Measurements from ENCODE around the gene IRF8.
"Not testable (repeated sequence)": the region's sequence is repeated elsewhere in the genome, so short reads cannot be mapped to it uniquely, and the experiment has no call there.

Gene IRF8

DNA sequence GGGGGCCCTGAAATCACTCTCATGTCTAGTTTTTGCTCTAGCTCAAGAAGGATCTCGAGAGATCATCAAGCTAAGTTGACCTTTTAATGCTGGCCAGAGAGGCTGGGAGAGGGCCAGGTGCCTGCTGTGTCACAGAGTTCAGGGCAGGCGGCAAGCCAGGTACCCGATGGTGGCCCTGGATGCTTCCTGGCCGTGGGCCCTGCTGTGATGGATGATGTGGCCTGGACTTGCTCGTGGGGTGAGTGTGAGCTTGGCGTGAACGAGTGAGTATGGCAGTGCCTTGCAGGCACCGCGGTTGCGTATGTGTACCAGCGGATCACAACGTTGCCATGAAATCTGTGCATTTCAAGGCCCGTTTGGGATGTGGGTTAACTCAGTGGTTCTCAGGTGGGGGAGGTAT is 7.4 kb downstream of the IRF8 start:
- Histone ChIP-seq H3K4me2 (ENCODE audit: low read length) (no peak overlapping the region), H3K79me2 (ENCODE audit: control insufficient read depth, insufficient read depth, low read length) (no peaks in the 10 kb centered on the region), H3K27ac (ENCODE audit: low read depth, low read length) (no peak overlapping the region), H3K4ac (ENCODE audit: low read depth, low read length) (no peak overlapping the region), H4K8ac (ENCODE audit: low read depth, low read length) (no peak overlapping the region), H3K18ac (ENCODE audit: low read length) (no peak overlapping the region), H2BK15ac (replicated peaks; ENCODE audit: low read depth) (no peak overlapping the region), H3K56ac (ENCODE audit: low read length) (no peak overlapping the region), H2BK5ac (ENCODE audit: low read length) (no peak overlapping the region), H3K23ac (ENCODE audit: low read length) (no peak overlapping the region), H3K79me1 (ENCODE audit: low read length) (no peaks in the 10 kb centered on the region), H2BK120ac (ENCODE audit: low read depth, low read length) (no peak overlapping the region), H4K5ac (ENCODE audit: low read length) (no peak overlapping the region), H3K36me3 (ENCODE audit: control insufficient read depth, insufficient read depth, low read length) (no peaks in the 10 kb centered on the region), H3K4me1 (ENCODE audit: control insufficient read depth, low read depth, low read length) (no peaks in the 10 kb centered on the region), H3K27me3 (ENCODE audit: insufficient read depth, low read length, poor library complexity) (no peaks in the 10 kb centered on the region), H3K9ac (ENCODE audit: low read length) (no peak overlapping the region), H2AK5ac (ENCODE audit: low read length) (no peak overlapping the region), H3K4me3 (ENCODE audit: low read length) (no peak overlapping the region)
- no CpG with 5 or more reads among the region's 13 CpGs for WGBS (ENCODE audit: extremely low coverage, insufficient coverage, low lambda C conversion rate)
- no peak for DNase-seq

- H3K4me3 ChIP-seq (ENCODE audit: low read length); H3K23ac ChIP-seq (ENCODE audit: low read length); H3K27ac ChIP-seq (ENCODE audit: low read depth, low read length); H2AK5ac ChIP-seq (ENCODE audit: low read length); H3K18ac ChIP-seq (ENCODE audit: low read length); H3K4ac ChIP-seq (ENCODE audit: low read depth, low read length); H3K27me3 ChIP-seq (ENCODE audit: insufficient read depth, low read length, poor library complexity); H2BK120ac ChIP-seq (ENCODE audit: low read depth, low read length); H3K56ac ChIP-seq (ENCODE audit: low read length); H3K36me3 ChIP-seq (ENCODE audit: control insufficient read depth, insufficient read depth, low read length); H2BK15ac ChIP-seq (replicated peaks; ENCODE audit: low read depth); H3K79me2 ChIP-seq (ENCODE audit: control insufficient read depth, insufficient read depth, low read length); H3K9ac ChIP-seq (ENCODE audit: low read length); H2BK5ac ChIP-seq (ENCODE audit: low read length); H4K8ac ChIP-seq (ENCODE audit: low read depth, low read length); DNase-seq; H3K79me1 ChIP-seq (ENCODE audit: low read length); H3K4me2 ChIP-seq (ENCODE audit: low read length); H4K5ac ChIP-seq (ENCODE audit: low read length); H3K4me1 ChIP-seq (ENCODE audit: control insufficient read depth, low read depth, low read length): not testable (repeated sequence)
- whole genome bisulfite sequencing (ENCODE audit: extremely low coverage, insufficient coverage, low lambda C conversion rate), result no CpG with 5 or more reads among the region's 9 CpGs
These were observed 8.3 kb downstream of the IRF8 start for GRCh38 chr16:85907231-85907630.

GRCh38 chr16:85908444-85908843 is 9.5 kb downstream of the IRF8 start:
- no peaks in the 10 kb centered on the region for H3K27me3 ChIP-seq (ENCODE audit: insufficient read depth, low read length, poor library complexity)
- no peak overlapping the region for H3K4ac ChIP-seq (ENCODE audit: low read depth, low read length)
- H2AK5ac ChIP-seq (ENCODE audit: low read length), result no peak overlapping the region
- no peak overlapping the region for H3K4me2 ChIP-seq (ENCODE audit: low read length)
- H3K9ac ChIP-seq (ENCODE audit: low read length), result no peak overlapping the region
- H3K4me1 ChIP-seq (ENCODE audit: control insufficient read depth, low read depth, low read length), result no peaks in the 10 kb centered on the region
- no peak overlapping the region for H3K27ac ChIP-seq (ENCODE audit: low read depth, low read length)
- H4K8ac ChIP-seq (ENCODE audit: low read depth, low read length), result no peak overlapping the region
- H3K23ac ChIP-seq (ENCODE audit: low read length), result no peak overlapping the region
- no peak overlapping the region for H2BK15ac ChIP-seq (replicated peaks; ENCODE audit: low read depth)
- no CpG with 5 or more reads among the region's 3 CpGs for WGBS (ENCODE audit: extremely low coverage, insufficient coverage, low lambda C conversion rate)
- no peak for DNase-seq
- no peak overlapping the region for H4K5ac ChIP-seq (ENCODE audit: low read length)
- no peak overlapping the region for H3K4me3 ChIP-seq (ENCODE audit: low read length)
- H3K56ac ChIP-seq (ENCODE audit: low read length), result no peak overlapping the region
- H3K79me2 ChIP-seq (ENCODE audit: control insufficient read depth, insufficient read depth, low read length), result no peaks in the 10 kb centered on the region
- H3K18ac ChIP-seq (ENCODE audit: low read length), result no peak overlapping the region
- H2BK120ac ChIP-seq (ENCODE audit: low read depth, low read length), result no peak overlapping the region
- H3K36me3 ChIP-seq (ENCODE audit: control insufficient read depth, insufficient read depth, low read length), result no peaks in the 10 kb centered on the region
- H2BK5ac ChIP-seq (ENCODE audit: low read length), result no peak overlapping the region
- no peaks in the 10 kb centered on the region for H3K79me1 ChIP-seq (ENCODE audit: low read length)

DNA sequence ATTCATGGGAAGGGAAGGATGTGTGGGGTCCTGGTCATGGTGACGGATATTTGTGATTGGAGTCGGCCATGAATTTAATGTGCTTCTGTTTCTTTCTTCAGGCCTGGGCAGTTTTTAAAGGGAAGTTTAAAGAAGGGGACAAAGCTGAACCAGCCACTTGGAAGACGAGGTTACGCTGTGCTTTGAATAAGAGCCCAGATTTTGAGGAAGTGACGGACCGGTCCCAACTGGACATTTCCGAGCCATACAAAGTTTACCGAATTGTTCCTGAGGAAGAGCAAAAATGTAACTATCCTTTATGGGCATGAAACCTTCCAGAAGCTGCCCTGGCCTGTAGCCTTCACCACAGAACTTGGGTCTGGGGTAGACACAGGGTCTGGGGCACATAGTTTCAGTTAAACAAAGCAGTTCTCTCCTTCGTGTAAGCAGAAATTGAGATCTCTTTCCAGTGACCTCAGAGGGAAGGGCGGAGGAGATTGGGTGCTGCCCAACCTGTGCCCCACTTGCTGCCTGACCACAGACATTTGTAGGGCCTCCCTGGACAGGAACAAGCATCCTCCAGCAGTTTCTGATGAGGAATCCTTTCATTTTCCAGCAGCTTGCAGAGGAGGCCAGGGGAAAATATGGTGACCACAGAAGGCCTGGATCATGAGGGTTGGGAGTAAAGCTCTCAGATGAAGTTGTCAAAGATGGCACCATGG is 10.1 kb downstream of the IRF8 start:
- H3K36me3 ChIP-seq (ENCODE audit: control insufficient read depth, insufficient read depth, low read length), result no peaks in the 10 kb centered on the region
- no peaks in the 10 kb centered on the region for H3K79me1 ChIP-seq (ENCODE audit: low read length)
- no peak overlapping the region for H2BK120ac ChIP-seq (ENCODE audit: low read depth, low read length)
- no peak overlapping the region for H3K23ac ChIP-seq (ENCODE audit: low read length)
- H3K9ac ChIP-seq (ENCODE audit: low read length), result no peak overlapping the region
- no peak overlapping the region for H2BK15ac ChIP-seq (replicated peaks; ENCODE audit: low read depth)
- no peak overlapping the region for H4K8ac ChIP-seq (ENCODE audit: low read depth, low read length)
- no peak overlapping the region for H3K27ac ChIP-seq (ENCODE audit: low read depth, low read length)
- H3K56ac ChIP-seq (ENCODE audit: low read length), result no peak overlapping the region
- no peak overlapping the region for H3K4me2 ChIP-seq (ENCODE audit: low read length)
- no peak overlapping the region for H3K18ac ChIP-seq (ENCODE audit: low read length)
- no peak overlapping the region for H2BK5ac ChIP-seq (ENCODE audit: low read length)
- H3K4me1 ChIP-seq (ENCODE audit: control insufficient read depth, low read depth, low read length), result no peaks in the 10 kb centered on the region
- H2AK5ac ChIP-seq (ENCODE audit: low read length), result no peak overlapping the region
- H4K5ac ChIP-seq (ENCODE audit: low read length), result no peak overlapping the region
- H3K27me3 ChIP-seq (ENCODE audit: insufficient read depth, low read length, poor library complexity), result no peaks in the 10 kb centered on the region
- H3K79me2 ChIP-seq (ENCODE audit: control insufficient read depth, insufficient read depth, low read length), result no peaks in the 10 kb centered on the region
- WGBS (ENCODE audit: extremely low coverage, insufficient coverage, low lambda C conversion rate), result no CpG with 5 or more reads among the region's 10 CpGs
- H3K4me3 ChIP-seq (ENCODE audit: low read length), result no peak overlapping the region
- DNase-seq, result no peak
- H3K4ac ChIP-seq (ENCODE audit: low read depth, low read length), result no peak overlapping the region

DNA sequence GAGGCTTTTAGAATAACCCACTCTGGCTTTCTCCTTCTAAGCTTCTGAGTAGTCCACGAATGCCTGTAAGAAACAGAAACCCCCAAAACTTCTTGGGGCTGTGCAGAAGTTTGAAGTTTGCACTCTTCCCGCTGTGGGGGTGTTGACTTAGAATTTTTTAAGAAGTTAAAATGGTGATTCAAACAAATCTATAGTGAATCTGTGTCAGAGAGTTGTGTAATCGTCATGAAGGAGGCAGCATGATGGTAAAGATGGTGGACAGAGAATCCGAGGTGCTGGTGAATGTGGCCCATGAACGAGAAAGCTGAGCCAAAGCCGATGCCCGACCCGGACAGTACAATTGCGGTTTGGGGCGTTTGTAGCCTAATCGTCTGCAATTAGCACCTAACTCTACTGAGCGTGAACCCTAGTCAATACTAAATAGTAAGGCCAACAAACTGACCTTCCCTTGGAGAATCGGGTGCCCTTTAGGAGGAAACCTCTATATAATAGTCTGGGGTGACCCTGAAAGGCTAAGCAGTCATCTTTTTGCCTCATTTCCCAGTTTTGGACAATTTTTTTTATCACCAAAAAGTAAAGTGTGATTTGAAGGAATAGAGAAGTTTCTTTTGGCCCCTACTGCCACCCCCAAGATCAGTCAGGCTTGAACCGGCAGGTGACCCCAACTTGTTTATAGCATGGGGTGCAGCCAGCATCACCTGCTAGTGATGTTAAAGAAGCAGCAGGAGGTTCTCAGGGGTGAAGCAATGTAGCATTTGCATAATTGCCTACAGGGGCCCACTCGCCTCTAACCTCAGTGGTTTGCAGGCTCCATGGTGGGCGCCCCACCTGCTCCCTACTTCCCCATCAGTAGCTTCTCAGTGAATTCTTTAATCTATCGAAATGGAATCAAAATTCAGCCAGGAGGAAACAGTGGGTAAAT is 11.2 kb downstream of the IRF8 start:
- Histone ChIP-seq H2BK120ac (ENCODE audit: low read depth, low read length) (no peak overlapping the region), H3K79me2 (ENCODE audit: control insufficient read depth, insufficient read depth, low read length) (no peaks in the 10 kb centered on the region), H3K79me1 (ENCODE audit: low read length) (no peaks in the 10 kb centered on the region), H3K27ac (ENCODE audit: low read depth, low read length) (no peak overlapping the region), H3K56ac (ENCODE audit: low read length) (no peak overlapping the region), H3K9ac (ENCODE audit: low read length) (no peak overlapping the region), H3K18ac (ENCODE audit: low read length) (no peak overlapping the region), H3K27me3 (ENCODE audit: insufficient read depth, low read length, poor library complexity) (no peaks in the 10 kb centered on the region), H4K5ac (ENCODE audit: low read length) (no peak overlapping the region), H2BK5ac (ENCODE audit: low read length) (no peak overlapping the region), H3K36me3 (ENCODE audit: control insufficient read depth, insufficient read depth, low read length) (no peaks in the 10 kb centered on the region), H3K4me2 (ENCODE audit: low read length) (no peak overlapping the region), H2AK5ac (ENCODE audit: low read length) (no peak overlapping the region), H3K23ac (ENCODE audit: low read length) (no peak overlapping the region), H2BK15ac (replicated peaks; ENCODE audit: low read depth) (no peak overlapping the region), H3K4ac (ENCODE audit: low read depth, low read length) (no peak overlapping the region), H4K8ac (ENCODE audit: low read depth, low read length) (no peak overlapping the region), H3K4me3 (ENCODE audit: low read length) (no peak overlapping the region), H3K4me1 (ENCODE audit: control insufficient read depth, low read depth, low read length) (no peaks in the 10 kb centered on the region)
- WGBS (ENCODE audit: extremely low coverage, insufficient coverage, low lambda C conversion rate), result no CpG with 5 or more reads among the region's 17 CpGs
- no peak for DNase-seq

Data from mesendoderm (in vitro differentiated cells).